H1 (cell line): ENCODE data around the gene ELL2. TPM values are rescaled to one million over a fixed set of nuclear protein-coding genes. Genes with fewer than 3 reads are reported as not detected.

Experiments
- CTCF ChIA-PET: fragments of 300-600 bp; sonication (Branson Sonifier 250); formaldehyde crosslinking; loops from one replicate; lab custom pipeline; 2021; ENCODE audit not compliant: partially characterized antibody; lab: Charles Lee
- POLR2A ChIA-PET: fragments of 300-600 bp; sonication (Branson Sonifier 250); formaldehyde crosslinking; loops from one replicate; lab custom pipeline; 2021; ENCODE audit warnings: inconsistent platforms; ENCODE audit not compliant: partially characterized antibody; lab: Charles Lee
- DNase-seq, 2 experiments: peaks; one replicate each; pipeline versions ENCODE4 v3.0.0 to v3.0.0-alpha.2; 2010 to 2022; ENCODE audit warnings: low spot score in 2 of 2, low read depth in 1 of 2, mixed read lengths in 1 of 2
- FAIRE-seq: peaks from 2 replicates; lab custom pipeline; 2011; peaks lifted over from hg19 to GRCh38; lab: Jason Lieb, UNC
- H2AFZ ChIP-seq: 2 replicates; pipeline ENCODE4 v1.8.1; 2012; ENCODE audit warnings: low read length, inconsistent platforms
- H2AK5ac ChIP-seq: 2 replicates; pipeline ENCODE4 v1.6.1; 2013; ENCODE audit warnings: low read depth, low read length
- H2BK120ac ChIP-seq: replicated peaks from 2 replicates; pipeline ENCODE3; 2013; ENCODE audit warnings: low read depth, low read length, inconsistent platforms
- H2BK12ac ChIP-seq: 2 replicates; pipeline ENCODE4 v1.6.1; 2013; ENCODE audit warnings: low read depth, low read length
- H2BK15ac ChIP-seq: 2 replicates; pipeline ENCODE4 v1.6.1; 2013; ENCODE audit warnings: low read length
- H2BK20ac ChIP-seq: 2 replicates; pipeline ENCODE4 v1.6.1; 2013; ENCODE audit warnings: low read length
- H2BK5ac ChIP-seq: 2 replicates; pipeline ENCODE4 v1.6.1; 2013; ENCODE audit warnings: low read depth, low read length
- H3K14ac ChIP-seq: 2 replicates; pipeline ENCODE4 v1.6.1; 2013; ENCODE audit warnings: inconsistent platforms; ENCODE audit not compliant: insufficient read length
- H3K18ac ChIP-seq: 2 replicates; pipeline ENCODE4 v1.6.1; 2013; ENCODE audit warnings: low read length; ENCODE audit errors: extremely low read depth
- H3K23ac ChIP-seq: 2 replicates; pipeline ENCODE4 v1.6.1; 2013; ENCODE audit warnings: inconsistent platforms; ENCODE audit not compliant: insufficient read length
- H3K23me2 ChIP-seq: 2 replicates; pipeline ENCODE4 v1.6.1; 2013; ENCODE audit warnings: low read depth, low read length
- H3K27ac ChIP-seq: 2 replicates; pipeline ENCODE4 v1.6.1; 2011; ENCODE audit warnings: low read depth, low read length, inconsistent platforms
- H3K27me3 ChIP-seq, 4 experiments: replicated peaks in 1 of 4; 1 replicate in 1 of 4; 2 replicates in 3 of 4; pipeline versions ENCODE4 v1.6.1 to v1.8.1; 2011 to 2013; ENCODE audit warnings: low read length in 3 of 4, mild to moderate bottlenecking in 3 of 4, inconsistent platforms in 2 of 4, mixed read lengths in 2 of 4, moderate library complexity in 1 of 4; ENCODE audit not compliant: control insufficient read depth in 3 of 4, insufficient read depth in 3 of 4; ENCODE audit errors: extremely low read depth in 1 of 4
- H3K36me3 ChIP-seq, 4 experiments: 2 replicates each; pipeline versions ENCODE4 v1.6.1 to v1.8.1; 2011 to 2013; ENCODE audit warnings: mild to moderate bottlenecking in 4 of 4, low read length in 3 of 4, moderate library complexity in 2 of 4, control low read depth in 1 of 4, inconsistent platforms in 1 of 4; ENCODE audit not compliant: insufficient read depth in 4 of 4, control insufficient read depth in 2 of 4
- H3K4ac ChIP-seq: replicated peaks from 2 replicates; pipeline ENCODE3; 2013; ENCODE audit warnings: low read length, low read depth, mixed read lengths, inconsistent platforms; ENCODE audit not compliant: insufficient read length
- H3K4me1 ChIP-seq, 4 experiments: replicated peaks in 1 of 4; 1 replicate in 1 of 4; 2 replicates in 3 of 4; pipeline versions ENCODE4 v1.6.1 to v1.8.1; 2011 to 2013; ENCODE audit warnings: low read length in 3 of 4, inconsistent platforms in 2 of 4, mixed read lengths in 1 of 4; ENCODE audit not compliant: insufficient read depth in 4 of 4, control insufficient read depth in 3 of 4
- H3K4me2 ChIP-seq, 2 experiments: 2 replicates each; pipeline versions ENCODE4 v1.6.1 to v1.8.1; 2011 to 2013; ENCODE audit warnings: low read depth in 2 of 2, low read length in 2 of 2, control low read depth in 1 of 2, inconsistent platforms in 1 of 2, mild to moderate bottlenecking in 1 of 2; ENCODE audit not compliant: insufficient read depth in 1 of 2
- H3K4me3 ChIP-seq, 4 experiments: fragments of 200-600, 300-600 bp in 1 of 4; sonication (generic), shearing (Covaris generic), sonication (Bioruptor Twin) in 1 of 4; 2 replicates each; pipeline versions ENCODE4 v1.5.1 to v1.8.1; 2011 to 2016; ENCODE audit warnings: low read length in 4 of 4, low read depth in 3 of 4, control low read depth in 2 of 4, inconsistent platforms in 2 of 4, mild to moderate bottlenecking in 2 of 4, mixed read lengths in 1 of 4, moderate library complexity in 1 of 4; ENCODE audit not compliant: insufficient read depth in 2 of 4; ENCODE audit errors: extremely low read depth in 1 of 4
- H3K56ac ChIP-seq: replicated peaks from 2 replicates; pipeline ENCODE3; 2013; ENCODE audit warnings: low read depth, mild to moderate bottlenecking, mixed read lengths, low read length, inconsistent platforms; ENCODE audit not compliant: insufficient read length
- H3K79me1 ChIP-seq: 2 replicates; pipeline ENCODE4 v1.6.1; 2013; ENCODE audit warnings: low read depth, low read length, control low read depth
- H3K79me2 ChIP-seq, 2 experiments: 2 replicates each; pipeline versions ENCODE4 v1.6.1 to v1.8.1; 2012 to 2013; ENCODE audit warnings: low read length in 2 of 2, mild to moderate bottlenecking in 2 of 2, inconsistent platforms in 1 of 2; ENCODE audit not compliant: insufficient read depth in 2 of 2, control insufficient read depth in 1 of 2
- H3K9ac ChIP-seq, 4 experiments: replicated peaks in 1 of 4; 1 replicate in 1 of 4; 2 replicates in 3 of 4; pipeline versions ENCODE4 v1.6.1 to v1.8.1; 2011 to 2013; ENCODE audit warnings: low read depth in 3 of 4, low read length in 3 of 4, control low read depth in 2 of 4, mild to moderate bottlenecking in 2 of 4, moderate library complexity in 2 of 4, inconsistent platforms in 1 of 4; ENCODE audit errors: extremely low read depth in 1 of 4
- H3K9me3 ChIP-seq, 2 experiments: 2 replicates each; pipeline versions ENCODE4 v1.6.1 to v1.8.1; 2012 to 2013; ENCODE audit warnings: mild to moderate bottlenecking in 2 of 2, moderate library complexity in 2 of 2, control low read depth in 1 of 2, inconsistent platforms in 1 of 2, low read depth in 1 of 2, low read length in 1 of 2, mixed read lengths in 1 of 2; ENCODE audit not compliant: insufficient read depth in 2 of 2
- H4K20me1 ChIP-seq, 2 experiments: replicated peaks in 1 of 2; 2 replicates each; pipeline versions ENCODE3 to v1.8.1; 2011 to 2013; ENCODE audit warnings: inconsistent platforms in 2 of 2, low read length in 2 of 2, mild to moderate bottlenecking in 1 of 2; ENCODE audit not compliant: insufficient read depth in 2 of 2, control insufficient read depth in 1 of 2
- H4K5ac ChIP-seq: 2 replicates; pipeline ENCODE4 v1.6.1; 2013; ENCODE audit warnings: low read length, low read depth, mixed read lengths, inconsistent platforms; ENCODE audit not compliant: insufficient read length
- H4K8ac ChIP-seq: 2 replicates; pipeline ENCODE4 v1.8.0; 2013; ENCODE audit warnings: mild to moderate bottlenecking, moderate library complexity, low read length, inconsistent platforms; ENCODE audit not compliant: insufficient read depth; ENCODE audit errors: extremely low read depth
- H4K91ac ChIP-seq: replicated peaks from 2 replicates; pipeline ENCODE3; 2013; ENCODE audit warnings: low read length, mixed read lengths, inconsistent platforms; ENCODE audit not compliant: insufficient read length
- BRCA1 ChIP-seq: IDR thresholded peaks from 2 replicates; pipeline ENCODE4 v1.6.1; 2012; ENCODE audit warnings: low read depth, low read length, improper control_type of control experiment
- CHD2 ChIP-seq: IDR thresholded peaks from 2 replicates; pipeline ENCODE4 v1.6.1; 2012; ENCODE audit warnings: low read length, improper control_type of control experiment
- EZH2 ChIP-seq: fragments of 200-600 bp; sonication (generic); IDR thresholded peaks from 2 replicates; pipeline ENCODE4 v1.7.1; 2012; ENCODE audit warnings: low read depth, mild to moderate bottlenecking, moderate library complexity, low read length, inconsistent platforms; ENCODE audit not compliant: severe bottlenecking
- JUND ChIP-seq: IDR thresholded peaks from 2 replicates; pipeline ENCODE4 v1.6.1; 2011; ENCODE audit warnings: mild to moderate bottlenecking, improper control_type of control experiment, low read length
- RFX5 ChIP-seq: IDR thresholded peaks from 2 replicates; pipeline ENCODE4 v1.6.1; 2011; ENCODE audit warnings: low read depth, low read length, improper control_type of control experiment, borderline replicate concordance
- RNF2 ChIP-seq: fragments of 200-900, 300-1000 bp; sonication (generic); IDR thresholded peaks from 2 replicates; pipeline ENCODE4 v1.7.1; 2016; ENCODE audit warnings: borderline replicate concordance, low read depth, mild to moderate bottlenecking, antibody characterized with exemption, low read length; ENCODE audit not compliant: poor library complexity, severe bottlenecking; ENCODE audit errors: missing control alignments
- SIN3A ChIP-seq, 2 experiments: IDR thresholded peaks in 1 of 2; conservative IDR thresholded peaks in 1 of 2; 2 replicates each; pipeline ENCODE4 v1.6.1; 2011 to 2012; ENCODE audit warnings: low read length in 2 of 2, improper control_type of control experiment in 1 of 2, low read depth in 1 of 2, mild to moderate bottlenecking in 1 of 2
- SUZ12 ChIP-seq: fragments of 200-600 bp; sonication (generic); IDR thresholded peaks from 2 replicates; pipeline ENCODE4 v1.6.1; 2012; ENCODE audit warnings: mild to moderate bottlenecking, inconsistent platforms, low read length, moderate library complexity, mixed read lengths
- TAF7 ChIP-seq: optimal IDR thresholded peaks from 2 replicates; pipeline ENCODE3; 2011; ENCODE audit warnings: low read depth, mild to moderate bottlenecking, inconsistent platforms, low read length, moderate library complexity, borderline replicate concordance
- ZNF274 ChIP-seq: IDR thresholded peaks from 2 replicates; pipeline ENCODE4 v1.7.0; 2012; ENCODE audit warnings: low read length, borderline replicate concordance; ENCODE audit errors: extremely low read depth
- WGBS, 2 experiments: shearing (Covaris generic) in 1 of 2; methylation state at CpG; one replicate each; pipeline versions ENCODE4 v1.1.6 to v1.1.7; 2013 to 2015; ENCODE audit warnings: low lambda C conversion rate in 2 of 2, mixed read lengths in 2 of 2, inconsistent platforms in 1 of 2, low coverage in 1 of 2, missing lambda C conversion rate in 1 of 2; ENCODE audit not compliant: insufficient replicate concordance in 2 of 2, insufficient coverage in 1 of 2, insufficient read length in 1 of 2; ENCODE audit errors: extremely low coverage in 1 of 2, missing lambda C conversion rate in 1 of 2; 5-methylcytosine and 5-hydroxymethylcytosine counted together
- polyA plus RNA-seq, 7 experiments: library from polyadenylated mRNA; depleted of rRNA in 3 of 7; stranded (reverse) in 5 of 7; unstranded in 2 of 7; fragments of >200 nt in 5 of 7; fragments of 200-250 nt in 2 of 7; gene quantifications; 1 replicate in 5 of 7; 2 replicates in 1 of 7; 4 replicates in 1 of 7; pipeline versions ENCODE4 v1.2.1 to v1.2.3, GENCODE V29; 2011 to 2013; ENCODE audit warnings: missing spikeins in 2 of 7, mixed read lengths in 2 of 7
- total RNA-seq: library from RNA; stranded (reverse); fragmentation: NEBNext Ultra II Directional; extraction: Animal tissue kit (Norgen Biotek cat#: 25700); gene quantifications from 2 replicates; pipeline ENCODE4 v1.2.1, GENCODE V29; 2021
- TF ChIP-seq, protein P1 (sequence below): IDR thresholded peaks from 2 replicates; pipeline ENCODE4 v1.6.1; 2012; ENCODE audit warnings: inconsistent platforms

Gene ELL2
- total and polyA plus RNA-seq, 2 of the 8 experiments (the other 6 are each of a cell fraction or from before 2014, with no cell fraction given) = 6.3 to 29.4 TPM

DNA sequence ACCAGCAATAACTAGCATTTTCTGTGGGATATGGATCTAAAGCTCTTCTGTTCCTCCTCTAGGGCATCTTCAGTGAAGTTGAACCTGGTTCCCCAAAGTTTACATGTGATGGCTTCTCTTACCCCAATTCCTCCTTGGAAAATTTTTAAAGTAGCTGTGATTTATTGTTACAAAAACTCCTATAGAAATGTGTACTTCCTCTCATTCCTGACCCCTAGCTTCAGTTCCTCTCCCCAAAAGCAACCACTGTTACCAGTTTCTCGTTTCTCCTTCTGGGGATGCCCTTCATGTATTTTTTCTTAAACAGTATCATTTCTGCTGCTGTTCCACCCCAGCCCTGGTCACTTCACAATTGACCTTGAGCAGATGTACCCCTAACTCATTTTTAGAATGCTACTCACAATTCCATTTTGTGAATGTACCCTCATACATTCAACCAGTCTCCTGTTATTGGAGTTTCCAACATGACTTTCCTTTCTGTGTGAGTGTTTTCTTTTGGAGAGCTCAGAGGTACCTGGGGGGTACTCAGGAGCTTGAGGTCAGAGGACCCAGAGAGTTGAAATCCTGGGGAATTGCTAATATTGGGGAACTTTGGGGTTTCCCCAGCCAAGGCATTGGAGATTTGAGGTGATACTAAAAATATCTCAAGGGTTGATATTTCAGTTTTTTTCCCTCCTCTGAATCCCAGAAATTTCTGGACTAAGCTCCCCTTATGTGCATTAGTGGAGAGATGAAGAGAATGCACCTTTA, 120.5 kb downstream of the ELL2 start:
- H3K14ac ChIP-seq = no peak overlapping the region
- no peak overlapping the region for H2AK5ac ChIP-seq
- no peak overlapping the region for H3K56ac ChIP-seq
- CTCF ChIA-PET = interaction anchor here (0.7 to 1.6 kb wide), 9 partner anchors 31 to 494 kb away, joined by 3 to 7 read pairs (median 3); partner anchors contain the start of genes RFESD and RHOBTB3
- no peaks in the 10 kb centered on the region for H3K79me1 ChIP-seq
- no peaks in the 10 kb centered on the region for H3K4me1 ChIP-seq
- H3K36me3 ChIP-seq = no peaks in the 10 kb centered on the region
- no peak overlapping the region for H4K5ac ChIP-seq
- H4K91ac ChIP-seq = no peak overlapping the region
- no peak overlapping the region for H3K4me2 ChIP-seq
- no peaks in the 10 kb centered on the region for H3K79me2 ChIP-seq
- H2BK12ac ChIP-seq = no peak overlapping the region
- WGBS, 2 experiments = 85% methylated on average over 1 of the region's 1 CpG; no CpG with 5 or more reads in 1 of the 2 experiments
- no peaks in the 10 kb centered on the region for H4K20me1 ChIP-seq
- no peak overlapping the region for H3K27ac ChIP-seq
- FAIRE-seq (no peak), DNase-seq (no peak)
- no peak overlapping the region for H3K4me3 ChIP-seq
- no peaks in the 10 kb centered on the region for H3K9me3 ChIP-seq
- H2BK5ac ChIP-seq = no peak overlapping the region
- H3K27me3 ChIP-seq = no peaks in the 10 kb centered on the region
- no peak overlapping the region for H3K18ac ChIP-seq
- no peak overlapping the region for H4K8ac ChIP-seq
- no peak overlapping the region for H2AFZ ChIP-seq
- H3K23me2 ChIP-seq = no peaks in the 10 kb centered on the region
- POLR2A ChIA-PET = no interaction called here
- H2BK15ac ChIP-seq = no peak overlapping the region
- H2BK120ac ChIP-seq = no peak overlapping the region
- no peak for TF ChIP-seq SIN3A (conservative IDR thresholded peaks at IDR 0.05 in 1 of 2, IDR thresholded peaks at IDR 0.05 in 1 of 2; ENCODE audit: low read depth in 1 of 2, low read length in 2 of 2)
- TF ChIP-seq, protein P1, sequence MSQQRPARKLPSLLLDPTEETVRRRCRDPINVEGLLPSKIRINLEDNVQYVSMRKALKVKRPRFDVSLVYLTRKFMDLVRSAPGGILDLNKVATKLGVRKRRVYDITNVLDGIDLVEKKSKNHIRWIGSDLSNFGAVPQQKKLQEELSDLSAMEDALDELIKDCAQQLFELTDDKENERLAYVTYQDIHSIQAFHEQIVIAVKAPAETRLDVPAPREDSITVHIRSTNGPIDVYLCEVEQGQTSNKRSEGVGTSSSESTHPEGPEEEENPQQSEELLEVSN = no peak
- TF ChIP-seq EZH2 = no peak
- no peak for TF ChIP-seq CHD2
- TF ChIP-seq RFX5 = no peak
- TF ChIP-seq TAF7 = no peak
- no peak for TF ChIP-seq SUZ12
- TF ChIP-seq RNF2 = no peak
- no peak for TF ChIP-seq BRCA1
- TF ChIP-seq ZNF274 = no peak
- no peak for TF ChIP-seq JUND
- TF ChIP-seq, all 59 proteins: peak for 0
- Histone ChIP-seq H3K4ac (no peak overlapping the region), H3K9ac (no peak overlapping the region), H3K23ac (no peak overlapping the region), H2BK20ac (no peak overlapping the region)
